HG03520 (cell line): Measurements from ENCODE around the gene GLS2.
"Not testable (repeated sequence)": the region's sequence is repeated elsewhere in the genome, so short reads cannot be mapped to it uniquely, and the experiment has no call there.

ENCODE experiments used
- ATAC-seq: cut with Tn5 transposase; IDR thresholded peaks from one replicate; pipeline ENCODE4 v1.9.1; 2021; ENCODE audit warnings: mild to moderate bottlenecking, moderate library complexity; ENCODE audit not compliant: unreplicated experiment

Gene GLS2

GRCh38 chr12:56493409-56494105 is 5.6 kb upstream of the GLS2 start:
- not testable (repeated sequence) for ATAC-seq

GRCh38 chr12:56490360-56490759 is 2.4 kb upstream of the GLS2 start:
- no peak for ATAC-seq

GRCh38 chr12:56487448-56488040 is 417 bp downstream of the GLS2 start:
- ATAC-seq = peak; percentile 41

- no peak for ATAC-seq
These were observed 1.3 kb downstream of the GLS2 start for GRCh38 chr12:56486694-56487093.

- no peak for ATAC-seq
These were observed 3.4 kb downstream of the GLS2 start for GRCh38 chr12:56484566-56484965.

- no peak for ATAC-seq
These were observed 8.3 kb downstream of the GLS2 start for GRCh38 chr12:56479625-56480024.

- no peak for ATAC-seq
These were observed 10.3 kb downstream of the GLS2 start for GRCh38 chr12:56477521-56478225.

- ATAC-seq = no peak
These were observed 11.0 kb downstream of the GLS2 start for GRCh38 chr12:56476972-56477432.

GRCh38 chr12:56476143-56476542 is 11.8 kb downstream of the GLS2 start:
- ATAC-seq = no peak

- ATAC-seq = no peak
These were observed 13.6 kb downstream of the GLS2 start for GRCh38 chr12:56474389-56474788.

GRCh38 chr12:56469007-56469930 is 18.7 kb downstream of the GLS2 start:
- no peak for ATAC-seq

GRCh38 chr12:56468216-56469006 is 19.6 kb downstream of the GLS2 start, which contains the start of gene SPRYD4:
Gene SPRYD4, plus strand, starts transcription at chr12:56468578. Its CDS starts 14 bp downstream, at chr12:56468592.
- ATAC-seq = peak; percentile 81

- ATAC-seq = no peak
These were observed 25.4 kb downstream of the GLS2 start for GRCh38 chr12:56462565-56462964.

GRCh38 chr12:56461235-56462159 is 26.5 kb downstream of the GLS2 start:
- ATAC-seq = no peak

GRCh38 chr12:56457817-56458216 is 30.1 kb downstream of the GLS2 start:
- no peak for ATAC-seq

GRCh38 chr12:56454557-56454956 is 33.4 kb downstream of the GLS2 start, which contains the start of gene MIP:
Gene MIP, minus strand, starts transcription at chr12:56454657. Its CDS starts 44 bp downstream, at chr12:56454613.
- ATAC-seq = no peak

GRCh38 chr12:56451147-56451546 is 36.8 kb downstream of the GLS2 start:
- ATAC-seq = no peak

GRCh38 chr12:56450241-56450640 is 37.7 kb downstream of the GLS2 start:
- ATAC-seq = no peak

GRCh38 chr12:56449622-56449984 is 38.4 kb downstream of the GLS2 start:
- ATAC-seq = no peak
